SK-N-SH treated with all-trans-retinoic acid at 6 μM for 48 hours (cell line): ENCODE data around the gene NPR1.

Source experiments
- BACH2 ChIP-seq: fragments of 250-450 bp; sonication (Bioruptor Pico); IDR thresholded peaks from 2 replicates; pipeline ENCODE4 v1.9.0; 2021; ENCODE audit warnings: mild to moderate bottlenecking, borderline replicate concordance
- CSRNP3 ChIP-seq: fragments of 250-450 bp; sonication (Bioruptor Pico); IDR thresholded peaks from 2 replicates; pipeline ENCODE4 v1.5.1; 2021; ENCODE audit warnings: mild to moderate bottlenecking, moderate library complexity
- GLIS3 ChIP-seq: fragments of 250-450 bp; sonication (Bioruptor Pico); IDR thresholded peaks from 2 replicates; pipeline ENCODE4 v1.5.0; 2020; ENCODE audit warnings: mild to moderate bottlenecking, moderate library complexity
- OSR1 ChIP-seq: fragments of 250-450 bp; sonication (Bioruptor Pico); IDR thresholded peaks from 2 replicates; pipeline ENCODE4 v1.8.0; 2022; ENCODE audit warnings: moderate library complexity, mild to moderate bottlenecking, inconsistent platforms
- PATZ1 ChIP-seq: fragments of 250-450 bp; sonication (Bioruptor Pico); IDR thresholded peaks from 2 replicates; pipeline ENCODE4 v1.8.0; 2020; ENCODE audit warnings: mild to moderate bottlenecking, moderate library complexity, borderline replicate concordance
- PPARA ChIP-seq: fragments of 250-450 bp; sonication (Bioruptor Pico); IDR thresholded peaks from 2 replicates; pipeline ENCODE4 v1.5.0; 2020; ENCODE audit warnings: mild to moderate bottlenecking, borderline replicate concordance
- RARB ChIP-seq: fragments of 250-450 bp; sonication (Bioruptor Pico); IDR thresholded peaks from 2 replicates; pipeline ENCODE4 v1.8.0; 2021; ENCODE audit warnings: mild to moderate bottlenecking, moderate library complexity
- TOX ChIP-seq: fragments of 250-450 bp; sonication (Bioruptor Pico); IDR thresholded peaks from 2 replicates; pipeline ENCODE4 v1.8.0; 2021; ENCODE audit warnings: mild to moderate bottlenecking, moderate library complexity, borderline replicate concordance
- ZFP3 ChIP-seq: fragments of 250-450 bp; sonication (Bioruptor Pico); IDR thresholded peaks from 2 replicates; pipeline ENCODE4 v1.5.0; 2020; ENCODE audit warnings: mild to moderate bottlenecking, moderate library complexity
- ZFP30 ChIP-seq: fragments of 450-650 bp; formaldehyde crosslinking; IDR thresholded peaks from 2 replicates; pipeline ENCODE4 v1.5.0; 2022; ENCODE audit warnings: mild to moderate bottlenecking, moderate library complexity
- ZNF70 ChIP-seq: fragments of 450-650 bp; formaldehyde crosslinking; IDR thresholded peaks from 2 replicates; pipeline ENCODE4 v1.5.0; 2020; ENCODE audit warnings: mild to moderate bottlenecking, moderate library complexity
- ZNF8 ChIP-seq: fragments of 450-650 bp; formaldehyde crosslinking; IDR thresholded peaks from 2 replicates; pipeline ENCODE4 v1.5.0; 2020; ENCODE audit warnings: mild to moderate bottlenecking, moderate library complexity

GRCh38 chr1:153658400-153659174, 19.9 kb upstream of the NPR1 start, which contains the start of gene SNAPIN:
- TF ChIP-seq CSRNP3 (no peak), ZFP30 (no peak), OSR1 (no peak), BACH2 (CRISPR knock-in tag) (no peak), PATZ1 (CRISPR knock-in tag) (no peak), GLIS3 (no peak), ZNF8 (CRISPR knock-in tag) (no peak), PPARA (CRISPR knock-in tag) (no peak), ZNF70 (CRISPR knock-in tag) (no peak), ZFP3 (no peak), RARB (no peak), TOX (CRISPR knock-in tag) (no peak)
